ENCODE measurements around the gene NDUFB7.
A peak's percentile ranks its signal among the peaks of the same experiment; 100 is the strongest.
"Not testable (repeated sequence)": the region's sequence is repeated elsewhere in the genome, so short reads cannot be mapped to it uniquely, and the experiment has no call there.

NDUFB7 gene

DNA sequence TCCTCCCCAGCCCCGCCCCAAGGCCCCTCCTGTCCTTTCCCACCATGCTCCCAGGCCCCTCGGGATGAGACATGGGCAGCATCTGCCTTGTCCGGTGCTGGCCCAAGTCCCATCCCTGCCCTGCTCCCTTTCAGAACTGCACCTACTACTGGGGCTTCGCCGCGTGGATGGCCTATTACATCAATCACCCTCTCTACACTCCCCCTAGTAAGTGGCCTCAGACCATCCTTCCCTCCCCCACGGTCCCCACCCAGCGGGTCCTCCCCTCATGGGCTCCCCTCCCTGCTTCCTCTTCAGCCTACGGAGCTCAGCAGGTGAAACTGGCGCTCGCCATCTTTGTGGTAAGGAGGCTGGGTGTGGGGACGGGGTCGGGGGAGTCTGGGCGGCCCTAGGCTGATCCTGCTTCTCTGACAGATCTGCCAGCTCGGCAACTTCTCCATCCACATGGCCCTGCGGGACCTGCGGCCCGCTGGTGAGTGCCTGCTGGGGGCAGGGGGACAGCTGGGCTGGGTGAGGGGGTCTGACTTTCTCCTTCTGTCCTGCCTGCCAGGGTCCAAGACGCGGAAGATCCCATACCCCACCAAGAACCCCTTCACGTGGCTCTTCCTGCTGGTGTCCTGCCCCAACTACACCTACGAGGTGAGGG is 7.1 kb downstream of the NDUFB7 start:
- not testable (repeated sequence) for H3K27ac Mint-ChIP-seq; DNase-seq (ENCODE audit: low spot score); H3K9me3 Mint-ChIP-seq; H3K4me1 Mint-ChIP-seq (ENCODE audit: low read depth); H3K4me3 Mint-ChIP-seq; H3K27me3 Mint-ChIP-seq (ENCODE audit: low read depth)
- H3K36me3 Mint-ChIP-seq (ENCODE audit: low read depth), result peaks cover 14% of the 10 kb centered on the region

DNA sequence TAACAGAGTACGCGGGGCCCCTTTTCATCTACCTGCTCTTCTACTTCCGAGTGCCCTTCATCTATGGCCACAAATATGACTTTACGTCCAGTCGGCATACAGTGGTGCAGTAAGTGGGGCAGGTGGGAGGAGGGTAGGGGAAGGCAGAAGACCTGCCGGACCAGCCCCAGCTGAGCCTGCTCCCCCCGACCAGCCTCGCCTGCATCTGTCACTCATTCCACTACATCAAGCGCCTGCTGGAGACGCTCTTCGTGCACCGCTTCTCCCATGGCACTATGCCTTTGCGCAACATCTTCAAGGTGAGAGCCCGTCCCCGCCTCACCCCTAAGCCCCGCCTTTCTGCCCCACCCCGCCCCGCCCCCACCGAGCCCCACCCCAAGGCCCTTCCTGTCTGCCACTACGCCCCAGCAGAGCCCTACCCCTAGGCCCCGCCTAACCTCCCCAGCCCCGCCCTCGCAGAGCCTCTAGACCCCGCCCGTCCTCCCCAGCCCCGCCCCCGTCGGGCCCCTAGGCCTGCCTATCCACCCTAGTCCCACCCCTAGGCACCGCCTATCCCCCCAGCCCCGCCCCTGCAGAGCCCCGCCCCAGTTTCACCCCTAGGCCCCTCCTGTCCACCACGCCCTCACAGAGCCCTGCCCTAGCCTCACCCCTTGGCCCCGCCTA is 7.7 kb downstream of the NDUFB7 start:
- Mint-ChIP-seq H3K27me3 (ENCODE audit: low read depth) (no peaks in the 10 kb centered on the region), H3K27ac (no peak overlapping the region)

DNA sequence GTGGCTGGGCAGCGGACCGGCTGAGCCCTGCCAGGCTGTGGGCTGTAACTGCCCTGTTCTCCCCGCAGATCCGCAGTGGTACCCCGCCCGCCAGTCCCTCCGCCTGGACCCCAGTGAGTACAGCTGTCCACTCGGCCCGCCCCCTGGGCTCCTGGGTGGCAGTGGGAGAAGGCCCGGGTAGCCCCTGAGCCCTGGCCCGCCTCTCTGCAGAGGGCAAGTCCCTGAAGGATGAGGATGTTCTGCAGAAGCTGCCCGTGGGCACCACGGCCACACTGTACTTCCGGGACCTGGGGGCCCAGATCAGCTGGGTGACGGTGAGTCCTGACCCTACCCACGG is 8.3 kb downstream of the NDUFB7 start:
- no peak overlapping the region for H3K4me3 Mint-ChIP-seq
- no peak for DNase-seq (ENCODE audit: low spot score)
- H3K27me3 Mint-ChIP-seq (ENCODE audit: low read depth), result no peaks in the 10 kb centered on the region

More for the DNA sequence above, 7.7 kb downstream of the NDUFB7 start:
- H3K36me3 Mint-ChIP-seq (ENCODE audit: low read depth), result peaks cover 14% of the 10 kb centered on the region
- peaks cover 7% of the 10 kb centered on the region for H3K4me1 Mint-ChIP-seq (ENCODE audit: low read depth)
- DNase-seq (ENCODE audit: low spot score), result no peak
- H3K4me3 Mint-ChIP-seq, result no peak overlapping the region
- no peaks in the 10 kb centered on the region for H3K9me3 Mint-ChIP-seq

DNA sequence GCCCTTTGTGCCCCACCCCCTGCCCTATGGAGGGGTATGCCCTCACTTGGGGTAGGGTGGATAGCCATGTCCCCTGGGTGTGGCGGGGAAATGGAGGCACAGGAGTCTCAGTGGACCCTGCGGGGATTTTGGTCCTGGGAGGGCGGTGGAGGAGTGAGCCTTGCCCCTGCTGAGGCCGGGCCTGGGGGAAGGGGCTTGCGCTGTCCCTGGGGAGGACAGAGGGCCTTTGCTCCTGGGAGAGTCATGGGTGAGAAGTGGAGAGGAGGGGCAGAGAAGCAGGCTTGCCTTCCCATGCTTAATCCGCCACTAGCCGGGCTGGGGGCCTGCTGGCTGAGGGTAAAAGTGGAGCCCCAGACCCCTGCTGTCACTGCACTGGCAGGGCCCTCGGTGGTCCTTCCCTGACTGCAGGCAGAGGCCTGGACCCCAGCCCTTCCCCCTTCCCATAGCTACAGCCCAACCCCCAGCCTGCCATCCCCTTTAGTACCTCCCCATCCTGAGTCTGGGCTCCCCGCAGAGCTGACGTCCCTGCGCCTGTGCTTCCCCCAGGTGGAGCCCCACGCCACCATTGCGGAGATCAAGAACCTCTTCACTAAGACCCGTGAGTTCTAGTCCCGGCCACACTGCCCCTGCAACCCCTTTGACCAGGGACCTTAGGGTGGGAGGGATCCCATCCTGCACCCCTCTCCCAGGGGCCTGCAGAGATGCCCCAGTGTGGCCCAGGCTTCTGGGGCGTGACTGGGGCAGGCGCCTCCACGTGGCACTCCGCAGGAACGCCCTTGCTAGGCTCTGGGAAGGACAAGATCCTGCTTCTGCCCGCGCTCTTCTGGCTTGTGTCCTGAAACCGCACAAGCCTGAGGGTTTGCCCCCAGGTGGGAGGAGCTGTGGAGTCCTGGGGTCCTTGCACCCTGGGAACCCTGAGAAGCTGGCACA is 8.9 kb downstream of the NDUFB7 start:
- Mint-ChIP-seq H3K36me3 (ENCODE audit: low read depth) (peaks cover 9% of the 10 kb centered on the region), H3K4me3 (no peak overlapping the region), H3K4me1 (ENCODE audit: low read depth) (peaks cover 2% of the 10 kb centered on the region), H3K9me3 (no peaks in the 10 kb centered on the region), H3K27me3 (ENCODE audit: low read depth) (no peaks in the 10 kb centered on the region), H3K27ac (no peak overlapping the region)
- DNase-seq (ENCODE audit: low spot score), result no peak

More for the DNA sequence above, 8.3 kb downstream of the NDUFB7 start:
- H3K36me3 Mint-ChIP-seq (ENCODE audit: low read depth), result peaks cover 14% of the 10 kb centered on the region
- no peaks in the 10 kb centered on the region for H3K9me3 Mint-ChIP-seq
- peaks cover 6% of the 10 kb centered on the region for H3K4me1 Mint-ChIP-seq (ENCODE audit: low read depth)
- no peak overlapping the region for H3K27ac Mint-ChIP-seq

GRCh38 chr19:14561847-14562351 is 10.0 kb downstream of the NDUFB7 start:
- H3K27ac Mint-ChIP-seq, result no peak overlapping the region
- H3K36me3 Mint-ChIP-seq (ENCODE audit: low read depth), result peaks cover 6% of the 10 kb centered on the region
- no peaks in the 10 kb centered on the region for H3K27me3 Mint-ChIP-seq (ENCODE audit: low read depth)
- H3K4me1 Mint-ChIP-seq (ENCODE audit: low read depth), result peaks cover 2% of the 10 kb centered on the region
- no peak for DNase-seq (ENCODE audit: low spot score)
- no peak overlapping the region for H3K4me3 Mint-ChIP-seq
- H3K9me3 Mint-ChIP-seq, result no peaks in the 10 kb centered on the region

- no peaks in the 10 kb centered on the region for H3K27me3 Mint-ChIP-seq (ENCODE audit: low read depth)
- H3K36me3 Mint-ChIP-seq (ENCODE audit: low read depth), result peaks cover 6% of the 10 kb centered on the region
- no peak overlapping the region for H3K27ac Mint-ChIP-seq
- H3K4me1 Mint-ChIP-seq (ENCODE audit: low read depth), result peaks cover 7% of the 10 kb centered on the region
- no peaks in the 10 kb centered on the region for H3K9me3 Mint-ChIP-seq
- no peak overlapping the region for H3K4me3 Mint-ChIP-seq
- no peak for DNase-seq (ENCODE audit: low spot score)
Measured at GRCh38 chr19:14561249-14561648, 10.6 kb downstream of the NDUFB7 start.

DNA sequence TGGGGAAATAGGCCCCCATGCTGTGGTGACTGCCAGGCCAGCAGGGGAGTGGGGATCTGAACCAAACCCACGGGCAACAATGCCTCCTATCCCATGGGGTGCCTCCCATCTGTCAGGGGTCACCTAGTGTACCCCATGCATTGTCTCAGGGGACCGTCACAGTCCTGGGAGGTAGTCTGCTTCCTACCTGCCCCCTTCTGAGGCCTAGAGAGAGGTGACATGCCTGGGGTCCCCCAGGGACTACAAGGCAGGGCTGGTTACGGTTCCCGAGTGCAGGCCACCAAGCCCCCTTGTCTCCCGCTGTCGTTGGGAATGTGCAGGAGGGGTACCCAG is 11.1 kb downstream of the NDUFB7 start:
- Mint-ChIP-seq H3K27ac (no peak overlapping the region), H3K27me3 (ENCODE audit: low read depth) (no peaks in the 10 kb centered on the region), H3K4me1 (ENCODE audit: low read depth) (peaks cover 12% of the 10 kb centered on the region), H3K4me3 (no peak overlapping the region), H3K9me3 (no peaks in the 10 kb centered on the region), H3K36me3 (ENCODE audit: low read depth) (peaks cover 9% of the 10 kb centered on the region)
- no peak for DNase-seq (ENCODE audit: low spot score)

DNA sequence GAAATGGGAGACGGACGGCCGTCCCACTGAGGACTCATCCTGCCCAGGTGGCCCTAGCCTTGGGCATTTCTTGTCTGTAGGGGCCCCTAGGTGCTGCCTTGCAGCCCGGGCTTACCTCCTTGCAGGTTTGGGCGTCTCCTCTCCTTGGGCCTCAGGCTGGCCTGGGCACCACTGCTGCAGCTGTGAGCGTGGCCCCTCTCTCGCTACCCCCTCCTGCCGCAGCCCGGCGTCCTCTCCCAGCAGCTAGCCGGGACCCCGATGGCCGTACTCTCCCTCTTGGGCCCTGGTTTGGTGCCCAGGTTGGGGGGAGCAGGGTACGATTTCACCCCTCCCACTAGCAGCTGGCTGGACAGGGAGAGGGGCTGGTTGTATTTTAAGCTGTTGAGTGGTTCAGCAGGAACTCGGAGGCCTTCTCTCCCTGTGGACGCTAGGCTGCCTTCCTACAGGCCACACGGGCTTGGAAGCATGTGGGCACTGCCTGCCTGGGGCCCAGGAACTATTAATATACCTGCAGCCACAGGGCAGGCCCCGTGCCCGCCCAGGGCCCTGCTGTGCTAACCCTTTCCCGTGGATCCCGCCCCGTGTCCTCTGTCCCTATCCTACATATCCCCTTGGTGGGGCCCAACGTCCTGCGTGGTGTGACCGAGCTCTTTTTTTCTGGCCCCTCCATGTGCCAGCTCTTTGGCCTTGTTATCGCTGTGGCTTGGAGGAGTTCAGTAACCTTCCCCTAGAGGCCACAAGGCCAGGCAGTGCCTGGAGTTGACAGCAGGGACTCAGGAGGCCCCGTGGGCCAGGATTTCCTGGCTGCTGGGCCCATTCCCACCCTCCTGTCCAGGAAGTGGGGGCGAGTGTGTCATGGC is 11.7 kb downstream of the NDUFB7 start:
- Mint-ChIP-seq H3K9me3 (no peaks in the 10 kb centered on the region), H3K4me1 (ENCODE audit: low read depth) (peaks cover 12% of the 10 kb centered on the region), H3K27ac (no peak overlapping the region), H3K4me3 (no peak overlapping the region), H3K36me3 (ENCODE audit: low read depth) (peaks cover 9% of the 10 kb centered on the region), H3K27me3 (ENCODE audit: low read depth) (no peaks in the 10 kb centered on the region)
- no peak for DNase-seq (ENCODE audit: low spot score)

DNA sequence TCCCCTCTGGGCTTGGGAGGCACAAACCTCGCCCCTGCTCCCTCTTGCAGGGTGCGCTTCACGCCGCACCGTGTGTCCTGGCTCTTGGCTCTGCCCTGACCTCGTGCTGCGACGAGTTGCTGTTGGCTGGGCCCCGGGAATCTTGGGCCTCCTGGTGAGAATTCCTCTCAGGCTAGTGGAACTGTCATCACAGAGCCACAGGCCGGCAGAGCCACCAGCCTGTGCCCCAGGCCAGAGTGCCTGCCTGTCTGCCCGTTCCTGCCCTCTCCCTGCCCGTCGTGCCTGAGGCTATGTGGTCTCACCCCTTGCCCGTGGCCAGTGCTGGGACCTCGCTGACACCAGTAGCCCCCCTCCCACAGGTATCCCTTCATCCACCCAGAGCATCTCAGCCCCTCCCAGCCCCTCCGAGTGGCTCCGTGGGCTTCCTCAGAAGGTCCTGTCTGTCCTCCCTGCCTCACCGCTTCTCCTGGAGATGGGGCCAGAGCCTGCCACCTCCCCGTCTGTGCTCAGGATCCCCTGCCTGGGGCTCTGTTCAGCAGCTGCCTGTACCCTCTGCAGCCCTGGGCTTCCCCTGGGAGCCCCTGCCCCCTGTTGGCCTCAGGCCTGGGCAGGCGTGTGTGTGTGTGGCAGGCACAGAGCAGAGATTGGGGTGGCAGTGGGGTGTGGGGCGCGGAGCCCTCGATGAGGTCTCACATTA is 13.3 kb downstream of the NDUFB7 start:
- no peak for DNase-seq (ENCODE audit: low spot score)
- H3K36me3 Mint-ChIP-seq (ENCODE audit: low read depth), result peaks cover 4% of the 10 kb centered on the region
- H3K27ac Mint-ChIP-seq, result no peak overlapping the region
- H3K9me3 Mint-ChIP-seq, result no peaks in the 10 kb centered on the region
- H3K4me3 Mint-ChIP-seq, result no peak overlapping the region
- H3K4me1 Mint-ChIP-seq (ENCODE audit: low read depth), result peaks cover 12% of the 10 kb centered on the region
- no peaks in the 10 kb centered on the region for H3K27me3 Mint-ChIP-seq (ENCODE audit: low read depth)

DNA sequence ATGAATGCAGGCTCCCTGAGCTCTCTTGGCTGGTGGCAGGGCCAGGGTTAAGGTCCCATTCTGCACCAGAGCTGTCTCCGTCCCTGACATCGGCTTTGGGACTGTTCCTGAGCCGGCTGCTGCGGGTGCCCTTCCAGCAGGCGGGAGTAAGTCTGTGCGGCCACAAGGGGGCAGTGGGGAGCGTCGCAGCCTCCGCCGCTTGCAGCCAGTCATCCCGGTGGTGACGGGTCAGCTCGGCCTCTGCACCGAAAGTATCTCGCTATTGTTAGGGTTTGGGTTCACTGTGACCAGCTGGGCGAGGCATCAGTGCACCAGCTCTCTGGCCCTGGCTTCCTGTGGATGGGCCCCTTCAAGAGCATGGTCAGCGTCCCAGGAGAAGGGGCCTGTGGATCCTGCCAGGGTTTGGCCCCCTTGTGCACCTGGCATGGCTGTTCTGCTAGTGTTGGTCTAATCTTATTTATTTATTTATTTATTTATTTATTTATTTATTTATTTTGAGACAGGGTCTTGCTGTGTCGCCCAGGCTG is 15.1 kb downstream of the NDUFB7 start:
- H3K36me3 Mint-ChIP-seq (ENCODE audit: low read depth), result peaks cover 4% of the 10 kb centered on the region
- H3K9me3 Mint-ChIP-seq, result no peaks in the 10 kb centered on the region
- no peaks in the 10 kb centered on the region for H3K27me3 Mint-ChIP-seq (ENCODE audit: low read depth)
- peaks cover 14% of the 10 kb centered on the region for H3K4me1 Mint-ChIP-seq (ENCODE audit: low read depth)
- peak; percentile 69 for DNase-seq (ENCODE audit: low spot score)
- peak overlapping the region; percentile 32 for H3K4me3 Mint-ChIP-seq
- no peak overlapping the region for H3K27ac Mint-ChIP-seq

DNA sequence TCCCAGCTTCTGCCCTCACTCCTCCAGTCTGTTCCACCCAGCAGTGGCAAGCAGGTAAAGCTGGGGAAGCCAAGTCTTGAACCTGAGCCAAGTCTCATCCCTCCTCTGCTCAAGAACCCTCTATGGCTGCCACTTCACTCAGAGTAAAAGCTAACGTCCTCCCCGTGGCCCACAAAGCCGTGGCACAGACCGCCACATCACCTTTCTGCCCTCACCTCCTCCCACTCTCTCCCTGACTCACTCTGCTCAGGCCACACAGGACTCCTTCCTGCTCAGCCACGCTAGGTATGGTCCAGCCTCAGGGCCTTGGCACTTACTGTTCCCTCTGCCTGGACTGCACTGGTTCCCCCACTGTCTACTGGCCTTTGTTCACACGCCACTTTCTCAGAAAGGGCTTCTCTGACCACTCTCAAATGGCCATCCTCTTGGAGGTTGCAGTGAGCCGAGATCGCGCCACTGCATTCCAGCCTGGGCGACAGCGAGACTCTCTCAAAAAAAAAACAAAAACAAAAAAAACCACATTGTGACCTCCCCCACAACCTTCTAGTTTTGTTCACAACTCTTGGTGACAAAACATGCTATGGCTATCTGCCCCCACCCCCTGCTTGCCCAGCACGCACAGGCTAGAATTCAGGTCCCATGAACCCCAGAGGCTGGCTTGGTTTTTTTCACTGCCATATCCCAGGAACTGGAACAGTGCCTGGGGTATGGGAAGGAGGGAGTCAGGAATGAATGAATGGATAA is 15.8 kb downstream of the NDUFB7 start:
- peaks cover 4% of the 10 kb centered on the region for H3K36me3 Mint-ChIP-seq (ENCODE audit: low read depth)
- H3K27ac Mint-ChIP-seq, result no peak overlapping the region
- no peak for DNase-seq (ENCODE audit: low spot score)
- no peaks in the 10 kb centered on the region for H3K9me3 Mint-ChIP-seq
- no peaks in the 10 kb centered on the region for H3K27me3 Mint-ChIP-seq (ENCODE audit: low read depth)
- H3K4me3 Mint-ChIP-seq, result no peak overlapping the region
- peaks cover 20% of the 10 kb centered on the region for H3K4me1 Mint-ChIP-seq (ENCODE audit: low read depth)

GRCh38 chr19:14554382-14554812 is 17.5 kb downstream of the NDUFB7 start:
- no peak overlapping the region for H3K4me3 Mint-ChIP-seq
- H3K9me3 Mint-ChIP-seq, result no peaks in the 10 kb centered on the region
- H3K4me1 Mint-ChIP-seq (ENCODE audit: low read depth), result peaks cover 19% of the 10 kb centered on the region
- no peak overlapping the region for H3K27ac Mint-ChIP-seq
- DNase-seq (ENCODE audit: low spot score), result no peak
- H3K27me3 Mint-ChIP-seq (ENCODE audit: low read depth), result no peaks in the 10 kb centered on the region
- H3K36me3 Mint-ChIP-seq (ENCODE audit: low read depth), result peaks cover 5% of the 10 kb centered on the region

Measured in T-helper 2 cell treated with Interferon-gamma antibody and Interleukin-4, amounts not matched to agents 5 μg/mL and 100 μg/mL, for 36 hours (primary cell).